K562 (cell line): ENCODE results near the gene REEP6. TPM values are rescaled to one million over a fixed set of nuclear protein-coding genes. Genes with fewer than 3 reads are reported as not detected.

Experiments used
- ATF4 ChIP-seq: fragments of 450-650 bp; formaldehyde crosslinking; IDR thresholded peaks from 2 replicates; pipeline ENCODE4 v1.4.0; 2022; ENCODE audit warnings: mild to moderate bottlenecking, moderate library complexity
- BCL6 ChIP-seq: fragments of 250-450 bp; sonication (Bioruptor Pico); IDR thresholded peaks from 2 replicates; pipeline ENCODE4 v1.4.0; 2020
- CREB3 ChIP-seq: fragments of 450-650 bp; conservative IDR thresholded peaks from 2 replicates; pipeline ENCODE4 v1.6.1; 2016; ENCODE audit warnings: missing genetic modification characterization, low read depth, mild to moderate bottlenecking, missing compliant biosample characterization, moderate library complexity
- E2F5 ChIP-seq: sonication (generic); formaldehyde crosslinking; IDR thresholded peaks from 2 replicates; pipeline ENCODE4 v1.8.0; 2022; ENCODE audit warnings: mild to moderate bottlenecking, missing genetic modification reagents
- ETS2 ChIP-seq: IDR thresholded peaks from 2 replicates; pipeline ENCODE4 v1.6.1; 2016; ENCODE audit warnings: borderline replicate concordance, missing genetic modification characterization, mild to moderate bottlenecking, moderate library complexity, missing compliant biosample characterization; ENCODE audit not compliant: poor library complexity, severe bottlenecking
- FOS ChIP-seq: IDR thresholded peaks from 3 replicates; pipeline ENCODE4 v1.6.1; 2011; ENCODE audit not compliant: insufficient read length; ENCODE audit errors: extremely low read depth
- MIER1 ChIP-seq: fragments of 450-650 bp; IDR thresholded peaks from 2 replicates; pipeline ENCODE4 v1.6.1; 2016; ENCODE audit warnings: antibody characterized with exemption, mild to moderate bottlenecking, low read depth
- NR0B1 ChIP-seq: fragments of 450-650 bp; IDR thresholded peaks from one replicate; pipeline ENCODE4 v1.6.1; 2018; ENCODE audit warnings: mild to moderate bottlenecking, moderate library complexity; ENCODE audit not compliant: partially characterized antibody
- POLR2AphosphoS2 ChIP-seq: IDR thresholded peaks from 2 replicates; pipeline ENCODE4 v1.6.1; 2012; ENCODE audit warnings: low read length, improper control_type of control experiment
- POLR2B ChIP-seq: fragments of 450-650 bp; IDR thresholded peaks from 2 replicates; pipeline ENCODE4 v1.6.1; 2018; ENCODE audit warnings: low read depth; ENCODE audit not compliant: partially characterized antibody
- RCOR1 ChIP-seq, 2 experiments: IDR thresholded peaks; 2 replicates each; pipeline ENCODE4 v1.6.1; 2012; ENCODE audit warnings: low read depth in 2 of 2, low read length in 2 of 2, borderline replicate concordance in 1 of 2, improper control_type of control experiment in 1 of 2
- SIN3A ChIP-seq, 2 experiments: fragments of 150-350 bp in 1 of 2; IDR thresholded peaks; 2 replicates each; pipeline ENCODE4 v1.6.1; 2011 to 2016; ENCODE audit warnings: borderline replicate concordance in 2 of 2, low read depth in 2 of 2, low read length in 2 of 2, mild to moderate bottlenecking in 2 of 2, moderate library complexity in 2 of 2; ENCODE audit not compliant: control insufficient read depth in 1 of 2
- SPI1 ChIP-seq: IDR thresholded peaks from 2 replicates; pipeline ENCODE4 v1.6.1; 2011; ENCODE audit warnings: low read depth, low read length, control low read depth, borderline replicate concordance
- SRSF3 ChIP-seq: fragments of 200-400 bp; formaldehyde crosslinking; IDR thresholded peaks from 2 replicates; pipeline ENCODE4 v1.6.1; 2016; ENCODE audit warnings: mild to moderate bottlenecking, low read length, moderate library complexity; ENCODE audit not compliant: insufficient read depth
- TCF7 ChIP-seq: sonication (generic); IDR thresholded peaks from 2 replicates; pipeline ENCODE4 v1.6.1; 2016; ENCODE audit warnings: antibody characterized with exemption, borderline replicate concordance
- TGIF2 ChIP-seq: sonication (generic); formaldehyde crosslinking; IDR thresholded peaks from 2 replicates; pipeline ENCODE4 v1.8.1; 2022; ENCODE audit warnings: mild to moderate bottlenecking, missing genetic modification reagents, moderate library complexity
- XRCC4 ChIP-seq: IDR thresholded peaks from one replicate; pipeline ENCODE4 v1.6.1; 2011; ENCODE audit not compliant: insufficient read depth, insufficient read length; ENCODE audit errors: extremely low read depth
- ZNF124 ChIP-seq: sonication (generic); formaldehyde crosslinking; IDR thresholded peaks from 2 replicates; pipeline ENCODE4 v1.8.1; 2022; ENCODE audit warnings: missing genetic modification reagents
- ZNF253 ChIP-seq: fragments of 250-450 bp; sonication (Bioruptor Pico); conservative IDR thresholded peaks from 2 replicates; pipeline ENCODE4 v1.6.1; 2021; ENCODE audit warnings: mild to moderate bottlenecking
- ZNF512 ChIP-seq: IDR thresholded peaks from 2 replicates; pipeline ENCODE4 v1.6.1; 2016; ENCODE audit warnings: missing genetic modification characterization, missing compliant biosample characterization
- ZSCAN29 ChIP-seq: fragments of 450-650 bp; IDR thresholded peaks from 2 replicates; pipeline ENCODE4 v1.6.1; 2017
- ZSCAN32 ChIP-seq: fragments of 450-650 bp; formaldehyde crosslinking; IDR thresholded peaks from 2 replicates; pipeline ENCODE4 v1.4.0; 2020; ENCODE audit warnings: mild to moderate bottlenecking, moderate library complexity
- polyA plus RNA-seq, 8 experiments: library from polyadenylated mRNA; depleted of rRNA in 4 of 8; stranded (reverse) in 5 of 8; unstranded in 3 of 8; fragments of >200 nt; fragmentation: Nextera tagmentation in 2 of 8; fragmentation: Illumina TruSeq in 1 of 8; extraction: Ambion mirVana in 2 of 8; extraction: Trizol in 1 of 8; gene quantifications; 2 replicates each; pipeline versions ENCODE4 v1.2.1 to v1.2.3, GENCODE V29; 2011 to 2014; ENCODE audit warnings: inconsistent platforms in 1 of 8, missing spikeins in 1 of 8
- total RNA-seq, 7 experiments: library from RNA; depleted of rRNA in 6 of 7; stranded (reverse); fragments of >200 nt in 6 of 7; fragmentation: Illumina TruSeq in 2 of 7; extraction: Trizol in 2 of 7; gene quantifications; 2 replicates each; pipeline versions ENCODE4 v1.2.1 to v1.2.3, GENCODE V29; 2011 to 2021; ENCODE audit warnings: low replicate concordance in 1 of 7

The REEP6 gene
- total and polyA plus RNA-seq, 9 of the 15 experiments (the other 6 are each of a cell fraction or from before 2014, with no cell fraction given) = 1.2 to 64.2 (median 12.7) TPM

- TF ChIP-seq SRSF3 (no peak), TCF7 (no peak), ZNF124 (CRISPR knock-in tag) (0 out of 2 replicates have a peak, but pooled peaks have one; percentile 41), XRCC4 (no peak), CREB3 (tag) (no peak), RCOR1 (IDR thresholded peaks at IDR 0.05; ENCODE audit: borderline replicate concordance in 1 of 2, low read depth in 2 of 2, low read length in 2 of 2) (0 out of 4 replicates have a peak, but pooled peaks of 1 of the 2 experiments have one; percentile 13), POLR2AphosphoS2 (no peak), ZNF512 (tag) (no peak), ATF4 (CRISPR knock-in tag) (no peak), ZNF253 (no peak), SIN3A (IDR thresholded peaks at IDR 0.05; ENCODE audit: borderline replicate concordance in 2 of 2, control insufficient read depth in 1 of 2, low read depth in 2 of 2, low read length in 2 of 2) (peak in 1 of 2 experiments; percentile 74; a peak in 1 of 4 replicates), POLR2B (no peak), E2F5 (CRISPR knock-in tag) (no peak), ETS2 (tag) (no peak), TGIF2 (peak; percentile 91), ZSCAN29 (no peak), NR0B1 (no peak), FOS (no peak), MIER1 (peak; percentile 93), SPI1 (no peak), BCL6 (CRISPR knock-in tag) (no peak), ZSCAN32 (CRISPR knock-in tag) (no peak)
These were observed 44.1 kb upstream of the REEP6 start (continued) for GRCh38 chr19:1446713-1447481.
